ENCODE data around the gene STARD10. TPM values are rescaled to one million over a fixed set of nuclear protein-coding genes. Genes with fewer than 3 reads are reported as not detected.
A peak's percentile ranks its signal among the peaks of the same experiment; 100 is the strongest.

The STARD10 gene
- total RNA-seq, 3 donors from 2014 or later = 9.4 to 13.8 (median 13.0) TPM

- ATAC-seq = no peak
Observed at GRCh38 chr11:72759468-72759985, 34.3 kb downstream of the STARD10 start.

GRCh38 chr11:72758690-72759389 lies 35.0 kb downstream of the STARD10 start:
- peaks cover 8% of the 10 kb centered on the region for H3K36me3 Mint-ChIP-seq (ENCODE audit: insufficient read depth)
- H3K27me3 Mint-ChIP-seq (ENCODE audit: low read depth) = no peaks in the 10 kb centered on the region
- no peak for DNase-seq
- H3K4me3 Mint-ChIP-seq = no peak overlapping the region
- peaks cover 21% of the 10 kb centered on the region for H3K4me1 Mint-ChIP-seq (ENCODE audit: low read depth)
- ATAC-seq = no peak
- H3K9me3 Mint-ChIP-seq = no peaks in the 10 kb centered on the region

More at GRCh38 chr11:72759468-72759985, 34.3 kb downstream of the STARD10 start:
- no peak for DNase-seq
- Mint-ChIP-seq H3K9me3 (no peaks in the 10 kb centered on the region), H3K27me3 (ENCODE audit: low read depth) (no peaks in the 10 kb centered on the region), H3K4me3 (no peak overlapping the region), H3K36me3 (ENCODE audit: insufficient read depth) (peaks cover 8% of the 10 kb centered on the region), H3K4me1 (ENCODE audit: low read depth) (peaks cover 21% of the 10 kb centered on the region)

GRCh38 chr11:72758304-72758689 lies 35.5 kb downstream of the STARD10 start:
- ATAC-seq (no peak), DNase-seq (no peak)
- Mint-ChIP-seq H3K4me1 (ENCODE audit: low read depth) (peaks cover 18% of the 10 kb centered on the region), H3K27me3 (ENCODE audit: low read depth) (no peaks in the 10 kb centered on the region), H3K9me3 (no peaks in the 10 kb centered on the region), H3K4me3 (no peak overlapping the region), H3K36me3 (ENCODE audit: insufficient read depth) (peaks cover 8% of the 10 kb centered on the region)

- DNase-seq (no peak), ATAC-seq (no peak)
- no peaks in the 10 kb centered on the region for H3K27me3 Mint-ChIP-seq (ENCODE audit: low read depth)
- no peak overlapping the region for H3K4me3 Mint-ChIP-seq
- peaks cover 8% of the 10 kb centered on the region for H3K36me3 Mint-ChIP-seq (ENCODE audit: insufficient read depth)
- H3K4me1 Mint-ChIP-seq (ENCODE audit: low read depth) = peaks cover 21% of the 10 kb centered on the region
- no peaks in the 10 kb centered on the region for H3K9me3 Mint-ChIP-seq
Observed at GRCh38 chr11:72755713-72756285, 38.0 kb downstream of the STARD10 start.

GRCh38 chr11:72754544-72755155 lies 39.2 kb downstream of the STARD10 start:
- Mint-ChIP-seq H3K4me3 (no peak overlapping the region), H3K27me3 (ENCODE audit: low read depth) (no peaks in the 10 kb centered on the region)

GRCh38 chr11:72754149-72754543 lies 39.7 kb downstream of the STARD10 start:
- H3K4me1 Mint-ChIP-seq (ENCODE audit: low read depth) = peaks cover 34% of the 10 kb centered on the region
- peaks cover 8% of the 10 kb centered on the region for H3K36me3 Mint-ChIP-seq (ENCODE audit: insufficient read depth)

More at GRCh38 chr11:72754544-72755155, 39.2 kb downstream of the STARD10 start:
- Mint-ChIP-seq H3K4me1 (ENCODE audit: low read depth) (peaks cover 29% of the 10 kb centered on the region), H3K9me3 (no peaks in the 10 kb centered on the region), H3K36me3 (ENCODE audit: insufficient read depth) (peaks cover 8% of the 10 kb centered on the region)
- ATAC-seq (no peak), DNase-seq (no peak)

GRCh38 chr11:72753341-72754148 lies 40.3 kb downstream of the STARD10 start:
- Mint-ChIP-seq H3K4me1 (ENCODE audit: low read depth) (peaks cover 36% of the 10 kb centered on the region), H3K4me3 (peak overlapping the region; percentile 92), H3K27me3 (ENCODE audit: low read depth) (no peaks in the 10 kb centered on the region), H3K9me3 (no peaks in the 10 kb centered on the region), H3K36me3 (ENCODE audit: insufficient read depth) (peaks cover 4% of the 10 kb centered on the region)
- DNase-seq (no peak), ATAC-seq (no peak)

More at GRCh38 chr11:72754149-72754543, 39.7 kb downstream of the STARD10 start:
- no peak for DNase-seq
- no peaks in the 10 kb centered on the region for H3K27me3 Mint-ChIP-seq (ENCODE audit: low read depth)
- no peaks in the 10 kb centered on the region for H3K9me3 Mint-ChIP-seq
- no peak for ATAC-seq
- no peak overlapping the region for H3K4me3 Mint-ChIP-seq

GRCh38 chr11:72752088-72752914 lies 41.5 kb downstream of the STARD10 start, which contains the start of gene ARAP1:
TSS of gene ARAP1 (minus strand) at chr11:72752408. CDS start at chr11:72727128, 25,280 bp downstream.
- Mint-ChIP-seq H3K4me1 (ENCODE audit: low read depth) (peaks cover 40% of the 10 kb centered on the region), H3K27me3 (ENCODE audit: low read depth) (no peaks in the 10 kb centered on the region), H3K4me3 (peak within 1 kb of the TSS; percentile 92), H3K36me3 (ENCODE audit: insufficient read depth) (no peaks in the 10 kb centered on the region), H3K9me3 (no peaks in the 10 kb centered on the region)
- DNase-seq = peak; percentile 68
- peak; percentile 90 to 92 for ATAC-seq

GRCh38 chr11:72751116-72752087 lies 42.4 kb downstream of the STARD10 start:
- Mint-ChIP-seq H3K4me1 (ENCODE audit: low read depth) (peaks cover 43% of the 10 kb centered on the region), H3K27me3 (ENCODE audit: low read depth) (no peaks in the 10 kb centered on the region), H3K9me3 (no peaks in the 10 kb centered on the region), H3K36me3 (ENCODE audit: insufficient read depth) (no peaks in the 10 kb centered on the region), H3K4me3 (peak overlapping the region; percentile 92)
- DNase-seq (no peak), ATAC-seq (peak in 1 of 2 donors; percentile 4)

GRCh38 chr11:72750556-72751115 lies 43.2 kb downstream of the STARD10 start:
- Mint-ChIP-seq H3K9me3 (no peaks in the 10 kb centered on the region), H3K27me3 (ENCODE audit: low read depth) (no peaks in the 10 kb centered on the region), H3K4me1 (ENCODE audit: low read depth) (peaks cover 45% of the 10 kb centered on the region), H3K4me3 (peak overlapping the region; percentile 92), H3K36me3 (ENCODE audit: insufficient read depth) (no peaks in the 10 kb centered on the region)
- DNase-seq (no peak), ATAC-seq (no peak)

- no peak for DNase-seq
- Mint-ChIP-seq H3K4me1 (ENCODE audit: low read depth) (peaks cover 45% of the 10 kb centered on the region), H3K36me3 (ENCODE audit: insufficient read depth) (no peaks in the 10 kb centered on the region), H3K27me3 (ENCODE audit: low read depth) (no peaks in the 10 kb centered on the region), H3K4me3 (no peak overlapping the region), H3K9me3 (no peaks in the 10 kb centered on the region)
- ATAC-seq = no peak
Observed at GRCh38 chr11:72750086-72750485, 43.8 kb downstream of the STARD10 start.

- no peaks in the 10 kb centered on the region for H3K36me3 Mint-ChIP-seq (ENCODE audit: insufficient read depth)
- no peak for ATAC-seq
- no peaks in the 10 kb centered on the region for H3K27me3 Mint-ChIP-seq (ENCODE audit: low read depth)
- no peak for DNase-seq
- H3K4me1 Mint-ChIP-seq (ENCODE audit: low read depth) = peaks cover 55% of the 10 kb centered on the region
- no peak overlapping the region for H3K4me3 Mint-ChIP-seq
- H3K9me3 Mint-ChIP-seq = no peaks in the 10 kb centered on the region
Observed at GRCh38 chr11:72747289-72747855, 46.5 kb downstream of the STARD10 start.

Data from activated T-cell treated with anti-CD3 and anti-CD28 coated beads, Interleukin-2, amount 50 U/mL, for 4 hours (primary cell).